ENCODE data around the gene TTYH3. TPM values are rescaled to one million over a fixed set of nuclear protein-coding genes. Genes with fewer than 3 reads are reported as not detected.

Gene TTYH3
- total RNA-seq, 1 experiment from 2014 or later, result 278 TPM

DNA sequence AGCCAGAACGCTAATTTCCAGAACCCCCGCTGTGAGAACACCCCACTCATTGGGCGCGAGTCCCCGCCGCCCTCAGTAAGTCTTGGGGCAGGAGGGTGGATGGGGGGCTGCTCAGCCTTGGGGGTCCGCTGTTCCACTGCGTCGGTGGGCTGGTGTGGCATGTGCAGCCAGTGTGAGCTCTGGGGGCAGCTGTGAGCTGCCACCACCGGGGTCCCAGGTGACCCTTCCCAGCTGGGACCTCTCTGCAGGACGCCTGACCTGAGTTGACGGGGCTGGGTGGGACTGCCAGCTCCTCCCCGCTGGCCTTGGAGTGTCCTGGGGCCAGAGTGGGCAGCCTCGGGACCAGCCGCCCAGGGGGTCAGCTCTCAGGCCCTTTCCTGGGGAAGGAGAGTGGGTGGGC lies 27.2 kb downstream of the TTYH3 start:
- in situ Hi-C loops (cut with HindIII; ENCODE audit: low pct_unique_long_range_greater_than_20kb, low sequenced_read_pairs), result no loop called here
- ATAC-seq, result no peak
- intact Hi-C loops (cut with micrococcal nuclease; ENCODE audit: unreplicated experiment), result no loop called here

DNA sequence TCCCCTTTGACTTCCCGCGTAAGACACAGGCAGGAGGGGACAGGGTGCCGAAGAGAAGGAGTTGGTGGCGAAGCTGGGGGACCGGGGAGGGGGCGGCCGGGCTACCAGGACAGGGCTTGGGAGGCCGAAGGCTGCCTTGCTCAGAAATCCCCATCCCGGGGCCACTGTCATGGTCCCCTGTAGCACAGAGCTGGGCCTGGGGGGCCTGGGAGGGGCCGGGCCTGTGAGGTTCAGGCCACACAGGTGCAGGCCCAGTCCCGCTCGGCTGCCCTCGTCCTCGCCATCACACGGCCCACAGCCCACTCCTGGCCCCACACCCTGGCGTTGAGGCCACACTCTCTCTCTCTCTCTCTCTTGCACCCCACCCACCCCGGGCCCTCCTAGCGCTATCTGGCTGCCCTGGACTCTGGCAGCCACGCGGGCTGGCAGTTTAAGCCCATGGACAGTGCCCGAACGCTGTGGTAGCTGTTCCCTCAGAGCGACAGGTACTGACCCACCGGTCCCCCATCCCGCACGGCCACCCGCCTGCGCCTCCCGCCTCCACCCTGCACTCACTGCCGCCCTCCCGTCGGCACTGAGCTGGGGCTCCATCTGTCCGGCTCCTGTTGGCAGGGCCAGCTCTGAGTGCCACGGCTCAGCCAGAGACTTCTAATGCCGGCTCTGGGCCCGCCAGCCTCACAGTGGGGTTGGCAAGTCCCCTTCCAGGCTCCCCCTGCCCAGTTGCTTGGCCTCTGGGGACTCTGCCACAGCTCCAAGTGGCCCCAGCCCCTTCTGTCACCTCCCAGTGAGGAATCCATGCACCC lies 28.0 kb downstream of the TTYH3 start:
- intact Hi-C loops (cut with micrococcal nuclease; ENCODE audit: unreplicated experiment) (no loop called here), in situ Hi-C loops (cut with HindIII; ENCODE audit: low pct_unique_long_range_greater_than_20kb, low sequenced_read_pairs) (no loop called here)
- H3K36me3 ChIP-seq (ENCODE audit: control insufficient read depth, insufficient read depth, low read length), result peaks cover 3% of the 10 kb centered on the region; the same call in 1 of the 2 replicates
- ChIA-PET CTCF (no interaction called here), POLR2A (interaction anchor here (0.6 kb wide), 1 partner anchor 134 kb away, joined by 3 read pairs; no protein-coding TSS in a partner anchor)
- no peak overlapping the region for H3K4me3 ChIP-seq (ENCODE audit: low read depth in 2 of 2, low read length in 2 of 2)
- no peak overlapping the region for H3K27ac ChIP-seq (ENCODE audit: low read length)
- no peaks in the 10 kb centered on the region for H3K9me3 ChIP-seq (ENCODE audit: control insufficient read depth, insufficient read depth, low read depth, low read length)
- TF ChIP-seq, protein P1, sequence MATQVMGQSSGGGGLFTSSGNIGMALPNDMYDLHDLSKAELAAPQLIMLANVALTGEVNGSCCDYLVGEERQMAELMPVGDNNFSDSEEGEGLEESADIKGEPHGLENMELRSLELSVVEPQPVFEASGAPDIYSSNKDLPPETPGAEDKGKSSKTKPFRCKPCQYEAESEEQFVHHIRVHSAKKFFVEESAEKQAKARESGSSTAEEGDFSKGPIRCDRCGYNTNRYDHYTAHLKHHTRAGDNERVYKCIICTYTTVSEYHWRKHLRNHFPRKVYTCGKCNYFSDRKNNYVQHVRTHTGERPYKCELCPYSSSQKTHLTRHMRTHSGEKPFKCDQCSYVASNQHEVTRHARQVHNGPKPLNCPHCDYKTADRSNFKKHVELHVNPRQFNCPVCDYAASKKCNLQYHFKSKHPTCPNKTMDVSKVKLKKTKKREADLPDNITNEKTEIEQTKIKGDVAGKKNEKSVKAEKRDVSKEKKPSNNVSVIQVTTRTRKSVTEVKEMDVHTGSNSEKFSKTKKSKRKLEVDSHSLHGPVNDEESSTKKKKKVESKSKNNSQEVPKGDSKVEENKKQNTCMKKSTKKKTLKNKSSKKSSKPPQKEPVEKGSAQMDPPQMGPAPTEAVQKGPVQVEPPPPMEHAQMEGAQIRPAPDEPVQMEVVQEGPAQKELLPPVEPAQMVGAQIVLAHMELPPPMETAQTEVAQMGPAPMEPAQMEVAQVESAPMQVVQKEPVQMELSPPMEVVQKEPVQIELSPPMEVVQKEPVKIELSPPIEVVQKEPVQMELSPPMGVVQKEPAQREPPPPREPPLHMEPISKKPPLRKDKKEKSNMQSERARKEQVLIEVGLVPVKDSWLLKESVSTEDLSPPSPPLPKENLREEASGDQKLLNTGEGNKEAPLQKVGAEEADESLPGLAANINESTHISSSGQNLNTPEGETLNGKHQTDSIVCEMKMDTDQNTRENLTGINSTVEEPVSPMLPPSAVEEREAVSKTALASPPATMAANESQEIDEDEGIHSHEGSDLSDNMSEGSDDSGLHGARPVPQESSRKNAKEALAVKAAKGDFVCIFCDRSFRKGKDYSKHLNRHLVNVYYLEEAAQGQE (IDR thresholded peaks at IDR 0.05; ENCODE audit: insufficient read depth in 1 of 2, low read depth in 2 of 2, low read length in 1 of 2), result no peak
- TF ChIP-seq, protein P2, sequence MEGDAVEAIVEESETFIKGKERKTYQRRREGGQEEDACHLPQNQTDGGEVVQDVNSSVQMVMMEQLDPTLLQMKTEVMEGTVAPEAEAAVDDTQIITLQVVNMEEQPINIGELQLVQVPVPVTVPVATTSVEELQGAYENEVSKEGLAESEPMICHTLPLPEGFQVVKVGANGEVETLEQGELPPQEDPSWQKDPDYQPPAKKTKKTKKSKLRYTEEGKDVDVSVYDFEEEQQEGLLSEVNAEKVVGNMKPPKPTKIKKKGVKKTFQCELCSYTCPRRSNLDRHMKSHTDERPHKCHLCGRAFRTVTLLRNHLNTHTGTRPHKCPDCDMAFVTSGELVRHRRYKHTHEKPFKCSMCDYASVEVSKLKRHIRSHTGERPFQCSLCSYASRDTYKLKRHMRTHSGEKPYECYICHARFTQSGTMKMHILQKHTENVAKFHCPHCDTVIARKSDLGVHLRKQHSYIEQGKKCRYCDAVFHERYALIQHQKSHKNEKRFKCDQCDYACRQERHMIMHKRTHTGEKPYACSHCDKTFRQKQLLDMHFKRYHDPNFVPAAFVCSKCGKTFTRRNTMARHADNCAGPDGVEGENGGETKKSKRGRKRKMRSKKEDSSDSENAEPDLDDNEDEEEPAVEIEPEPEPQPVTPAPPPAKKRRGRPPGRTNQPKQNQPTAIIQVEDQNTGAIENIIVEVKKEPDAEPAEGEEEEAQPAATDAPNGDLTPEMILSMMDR (IDR thresholded peaks at IDR 0.05), result no peak
- TF ChIP-seq SIN3A (IDR thresholded peaks at IDR 0.05; ENCODE audit: borderline replicate concordance, insufficient read depth, low read depth, low read length), result no peak
- TF ChIP-seq POLR2AphosphoS5 (IDR thresholded peaks at IDR 0.05; ENCODE audit: low read depth, low read length), result no peak
- no peak for TF ChIP-seq TCF7L2 (IDR thresholded peaks at IDR 0.05; ENCODE audit: low read depth, low read length)
- H3K4me1 ChIP-seq (ENCODE audit: control insufficient read depth, insufficient read depth, low read length), result peaks cover 23% of the 10 kb centered on the region
- ATAC-seq, result no peak
- no TSS peak for BruUV-seq (replicated peaks)
- H3K27me3 ChIP-seq (ENCODE audit: control insufficient read depth, insufficient read depth, low read length), result no peaks in the 10 kb centered on the region
- DNase-seq (ENCODE audit: low read depth, low spot score), result no peak

More for the DNA sequence above, 27.2 kb downstream of the TTYH3 start:
- CTCF ChIA-PET, result no interaction called here
- DNase-seq (ENCODE audit: low read depth, low spot score), result no peak
- Histone ChIP-seq H3K9me3 (ENCODE audit: control insufficient read depth, insufficient read depth, low read depth, low read length) (no peaks in the 10 kb centered on the region), H3K4me3 (ENCODE audit: low read depth in 2 of 2, low read length in 2 of 2) (no peak overlapping the region), H3K36me3 (ENCODE audit: control insufficient read depth, insufficient read depth, low read length) (peaks cover 3% of the 10 kb centered on the region; the same call in 1 of the 2 replicates), H3K27ac (ENCODE audit: low read length) (no peak overlapping the region), H3K4me1 (ENCODE audit: control insufficient read depth, insufficient read depth, low read length) (peaks cover 16% of the 10 kb centered on the region), H3K27me3 (ENCODE audit: control insufficient read depth, insufficient read depth, low read length) (no peaks in the 10 kb centered on the region)
- BruUV-seq (replicated peaks), result no TSS peak
- POLR2A ChIA-PET, result no interaction called here
- TF ChIP-seq SIN3A (IDR thresholded peaks at IDR 0.05; ENCODE audit: borderline replicate concordance, insufficient read depth, low read depth, low read length) (no peak), TCF7L2 (IDR thresholded peaks at IDR 0.05; ENCODE audit: low read depth, low read length) (no peak), POLR2AphosphoS5 (IDR thresholded peaks at IDR 0.05; ENCODE audit: low read depth, low read length) (no peak)
- TF ChIP-seq, protein P1 (IDR thresholded peaks at IDR 0.05; ENCODE audit: insufficient read depth in 1 of 2, low read depth in 2 of 2, low read length in 1 of 2), result no peak
- TF ChIP-seq, protein P2 (IDR thresholded peaks at IDR 0.05), result no peak

Measured in Panc1 (cell line).